IPS-18c (cell line): Measurements from ENCODE around the gene KLHDC7A.

Experiments
- H3K4me3 ChIP-seq: 2 replicates; pipeline ENCODE4 v1.7.0; 2013; ENCODE audit warnings: low read depth, mild to moderate bottlenecking, low read length, moderate library complexity; ENCODE audit not compliant: insufficient read depth
- H3K9me3 ChIP-seq: one replicate; pipeline ENCODE4 v1.6.1; 2013; ENCODE audit warnings: mild to moderate bottlenecking, low read length, moderate library complexity; ENCODE audit not compliant: control insufficient read depth, insufficient read depth

KLHDC7A gene

GRCh38 chr1:18528616-18529015 lies 47.9 kb downstream of the KLHDC7A start:
- H3K4me3 ChIP-seq: no peak overlapping the region
- H3K9me3 ChIP-seq: peaks cover 2% of the 10 kb centered on the region

DNA sequence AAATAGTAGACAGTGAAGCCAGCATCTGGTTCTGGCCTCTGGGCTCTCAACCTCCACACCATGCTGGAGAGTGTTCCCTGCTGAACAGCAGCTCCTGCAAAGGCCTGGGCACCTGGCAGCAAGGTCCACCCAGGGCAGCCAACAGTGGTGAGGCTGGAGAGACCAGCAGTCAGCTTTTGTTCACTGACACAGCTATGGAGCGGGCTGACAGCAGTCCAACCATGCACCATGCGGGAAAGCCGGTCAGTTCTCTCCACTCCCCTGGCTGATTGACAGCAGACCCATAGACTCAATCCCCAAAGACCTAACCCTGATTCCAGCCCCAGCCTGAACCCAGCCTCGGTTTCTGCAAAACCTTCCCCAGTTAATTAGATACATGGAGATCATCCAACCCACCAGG lies 49.0 kb downstream of the KLHDC7A start:
- Histone ChIP-seq H3K4me3 (no peak overlapping the region), H3K9me3 (peaks cover 2% of the 10 kb centered on the region)

DNA sequence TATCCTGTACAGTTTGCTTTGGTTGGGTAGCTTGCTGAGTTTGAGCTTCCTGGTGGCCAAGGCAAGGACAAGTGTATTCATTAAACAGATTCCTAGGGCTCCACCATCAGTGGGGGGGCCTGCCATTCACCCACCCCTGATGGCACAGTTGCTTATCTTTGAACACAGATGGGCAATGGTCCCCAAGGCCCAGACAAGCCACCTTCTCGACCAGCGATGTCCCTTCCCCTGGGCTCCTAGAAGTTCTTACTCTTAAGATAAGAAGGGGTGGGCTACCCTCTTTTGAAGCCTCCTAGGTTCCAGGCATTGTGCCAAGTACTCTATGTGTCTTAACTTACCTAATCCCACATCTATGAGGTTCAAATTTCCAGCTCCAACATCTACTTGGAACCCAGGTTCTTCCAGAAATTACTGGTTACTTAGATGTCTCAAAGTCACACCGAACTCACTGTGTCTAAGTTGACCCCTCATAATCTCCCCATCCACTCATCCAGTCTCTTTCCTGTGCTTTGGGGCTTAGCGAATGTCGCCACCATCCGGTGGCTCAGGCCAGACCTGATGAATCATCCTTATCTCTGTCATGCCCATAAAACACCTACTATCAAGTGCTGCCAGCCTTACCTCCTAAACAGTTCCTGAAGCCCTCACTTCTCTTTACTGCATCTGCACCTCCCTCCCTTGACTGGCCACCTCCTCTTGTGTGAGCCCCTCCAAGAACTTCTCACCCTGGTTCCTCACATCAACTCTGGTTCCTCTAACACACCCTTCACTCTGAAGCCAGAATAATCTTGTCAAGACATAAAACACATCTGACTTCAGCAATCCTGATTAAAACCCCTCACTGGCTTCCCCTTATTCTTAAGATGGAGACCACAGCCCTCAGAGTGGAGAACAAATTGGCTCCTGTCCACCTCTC lies 50.1 kb downstream of the KLHDC7A start:
- Histone ChIP-seq H3K4me3 (no peak overlapping the region), H3K9me3 (peaks cover 2% of the 10 kb centered on the region)

DNA sequence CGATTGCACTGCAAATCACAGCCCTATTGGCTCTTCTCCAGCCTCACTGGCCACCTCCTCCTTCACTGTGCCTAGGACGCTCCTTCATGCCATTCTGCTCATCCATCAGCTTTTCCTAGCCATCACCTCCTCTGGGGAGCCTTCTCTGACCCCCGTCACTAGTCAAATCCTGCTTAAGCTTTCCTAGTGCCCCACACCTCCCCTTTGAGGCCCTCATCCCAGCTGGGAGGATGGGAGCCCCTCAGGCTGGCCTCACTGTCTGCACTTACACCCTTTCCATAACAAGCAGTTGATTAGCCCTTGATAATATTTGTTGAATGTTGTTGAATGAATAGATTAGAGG lies 50.7 kb downstream of the KLHDC7A start:
- H3K9me3 ChIP-seq: peaks cover 2% of the 10 kb centered on the region
- no peak overlapping the region for H3K4me3 ChIP-seq

- H3K9me3 ChIP-seq: peaks cover 2% of the 10 kb centered on the region
These were observed 51.9 kb downstream of the KLHDC7A start for GRCh38 chr1:18532390-18533170.

DNA sequence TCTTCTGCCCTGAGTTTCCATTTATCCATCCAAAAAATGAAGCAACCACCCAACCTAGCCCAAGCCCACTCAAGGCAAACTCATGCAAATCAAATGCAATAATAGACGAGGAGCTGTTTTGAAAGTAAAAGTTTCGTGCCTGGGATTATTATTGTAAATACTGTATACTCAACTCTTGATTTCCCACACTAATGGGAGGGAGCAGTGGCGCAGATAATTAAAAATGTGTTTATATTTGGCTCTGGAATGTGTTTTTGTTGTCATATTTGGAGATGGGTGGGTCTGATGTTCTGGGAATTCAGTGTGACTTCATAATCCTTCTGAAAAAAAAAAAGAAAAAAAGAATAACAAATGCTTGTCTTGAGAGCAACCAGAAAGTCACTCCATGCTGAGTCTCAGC lies 52.5 kb downstream of the KLHDC7A start:
- Histone ChIP-seq H3K9me3 (peaks cover 2% of the 10 kb centered on the region), H3K4me3 (no peak overlapping the region)

More at GRCh38 chr1:18532390-18533170, 51.9 kb downstream of the KLHDC7A start:
- H3K4me3 ChIP-seq: no peak overlapping the region

DNA sequence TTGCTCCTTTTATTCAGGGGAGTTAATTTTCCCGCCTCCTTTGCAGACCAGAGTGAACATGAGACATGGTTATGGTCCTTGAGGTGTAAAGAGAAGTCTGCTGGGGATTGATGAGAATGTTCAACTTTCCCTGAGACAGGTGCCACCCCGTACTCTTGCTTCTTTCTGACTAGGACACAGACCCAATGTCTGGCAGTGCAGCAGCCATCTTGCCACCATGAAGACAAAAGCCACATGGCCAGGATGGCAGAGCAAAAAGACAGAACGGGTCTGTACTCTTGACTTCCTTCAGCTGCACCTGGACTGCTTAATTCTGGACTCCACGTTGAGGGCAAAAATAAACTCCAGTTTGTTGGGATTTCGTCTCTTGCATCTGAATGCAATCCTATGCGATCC lies 54.1 kb downstream of the KLHDC7A start:
- Histone ChIP-seq H3K4me3 (no peak overlapping the region), H3K9me3 (peaks cover 2% of the 10 kb centered on the region)
